Thymus (tissue), 11 donors: Measurements from ENCODE around the gene ZSCAN32. TPM values are rescaled to one million over a fixed set of nuclear protein-coding genes. Genes with fewer than 3 reads are reported as not detected.

Experiments used
- DNase-seq, 9 donors: peaks; one replicate each; pipeline ENCODE4 v3.0.0-alpha.2; 2013; ENCODE audit warnings: low spot score in 9 of 9, low read depth in 6 of 9, missing footprints in 1 of 9
- H3K27ac ChIP-seq, 2 donors: one replicate each; pipeline ENCODE4 v1.5.1; 2013; ENCODE audit warnings: control low read depth in 1 of 2, low read depth in 1 of 2, low read length in 1 of 2, mild to moderate bottlenecking in 1 of 2, moderate library complexity in 1 of 2
- H3K27me3 ChIP-seq, 2 donors: one replicate each; pipeline ENCODE4 v1.5.1; 2013; ENCODE audit warnings: low read length in 1 of 2; ENCODE audit not compliant: control insufficient read depth in 2 of 2, insufficient read depth in 1 of 2
- H3K36me3 ChIP-seq, 2 donors: one replicate each; pipeline ENCODE4 v1.5.1; 2013; ENCODE audit warnings: low read length in 1 of 2, mild to moderate bottlenecking in 1 of 2, moderate library complexity in 1 of 2; ENCODE audit not compliant: control insufficient read depth in 2 of 2, insufficient read depth in 2 of 2
- H3K4me1 ChIP-seq, 2 donors: one replicate each; pipeline ENCODE4 v1.5.1; 2013; ENCODE audit warnings: low read length in 2 of 2; ENCODE audit not compliant: control insufficient read depth in 2 of 2, insufficient read depth in 2 of 2
- H3K4me3 ChIP-seq, 2 donors: one replicate each; pipeline ENCODE4 v1.5.1; 2013; ENCODE audit warnings: low read length in 2 of 2, control low read depth in 1 of 2, mild to moderate bottlenecking in 1 of 2
- H3K9me3 ChIP-seq, 2 donors: one replicate each; pipeline ENCODE4 v1.5.1; 2013; ENCODE audit warnings: low read length in 1 of 2, mild to moderate bottlenecking in 1 of 2; ENCODE audit not compliant: control insufficient read depth in 2 of 2, insufficient read depth in 1 of 2
- WGBS: extraction: QIAGEN DNeasy Blood & Tissue Kit; methylation state at CpG from one replicate; pipeline ENCODE4 v1.1.7; 2013; 5-methylcytosine and 5-hydroxymethylcytosine counted together
- polyA plus RNA-seq: library from polyadenylated mRNA; stranded (reverse); fragments of 200-250 nt; gene quantifications from one replicate; pipeline ENCODE4 v1.2.3, GENCODE V29; 2013
- total RNA-seq: library from RNA; stranded (reverse); fragments of 120-200 nt; gene quantifications from one replicate; pipeline ENCODE4 v1.2.4, GENCODE V29; 2013
- donor health status: healthy.

Gene ZSCAN32
- total and polyA plus RNA-seq, 2 donors: 16.3 to 19.7 TPM

GRCh38 chr16:3346041-3346440 is 54.8 kb downstream of the ZSCAN32 start:
- Histone ChIP-seq H3K4me1 (peaks cover 0 to 4% of the 10 kb centered on the region in 2 donors), H3K36me3 (no peaks in the 10 kb centered on the region), H3K4me3 (no peak overlapping the region), H3K27ac (no peak overlapping the region), H3K27me3 (no peaks in the 10 kb centered on the region), H3K9me3 (peaks cover 0 to 10% of the 10 kb centered on the region in 2 donors)
- 92% methylated on average over 2 of the region's 2 CpGs for WGBS
- DNase-seq: no peak

Other genes starting within 250 kb of the ZSCAN32 start
- not detected for gene OR1F1, start 212.8 kb downstream of the ZSCAN32 start, total RNA-seq
- 0.02 TPM for gene OR1F1, start 212.8 kb downstream of the ZSCAN32 start, polyA plus RNA-seq
- 8.6 TPM for gene ZNF200, start 165.8 kb downstream of the ZSCAN32 start, total RNA-seq
- gene ZNF200, start 165.8 kb downstream of the ZSCAN32 start, polyA plus RNA-seq: 10.0 TPM
- gene MEFV, start 144.4 kb downstream of the ZSCAN32 start, total RNA-seq: 0.52 TPM
- gene MEFV, start 144.4 kb downstream of the ZSCAN32 start, polyA plus RNA-seq: 0.80 TPM
- gene ZNF263, start 117.5 kb downstream of the ZSCAN32 start, total RNA-seq: 30.2 TPM
- gene ZNF263, start 117.5 kb downstream of the ZSCAN32 start, polyA plus RNA-seq: 26.3 TPM
- 6.4 TPM for gene TIGD7, start 95.6 kb downstream of the ZSCAN32 start, total RNA-seq
- gene TIGD7, start 95.6 kb downstream of the ZSCAN32 start, polyA plus RNA-seq: 9.8 TPM
- 25.9 TPM for gene ZNF75A, start 95.5 kb downstream of the ZSCAN32 start, total RNA-seq
- gene ZNF75A, start 95.5 kb downstream of the ZSCAN32 start, polyA plus RNA-seq: 44.7 TPM
- gene OR2C1, start 45.1 kb downstream of the ZSCAN32 start, total RNA-seq: 0.14 TPM
- 0.21 TPM for gene OR2C1, start 45.1 kb downstream of the ZSCAN32 start, polyA plus RNA-seq
- gene ZNF174, start 211 bp upstream of the ZSCAN32 start, total RNA-seq: 9.0 TPM
- gene ZNF174, start 211 bp upstream of the ZSCAN32 start, polyA plus RNA-seq: 7.0 TPM
- gene ZNF597, start 42.5 kb upstream of the ZSCAN32 start, total RNA-seq: 2.5 TPM
- gene ZNF597, start 42.5 kb upstream of the ZSCAN32 start, polyA plus RNA-seq: 2.3 TPM
- gene NAA60, start 42.7 kb upstream of the ZSCAN32 start, total RNA-seq: 8.6 TPM
- 36.0 TPM for gene NAA60, start 42.7 kb upstream of the ZSCAN32 start, polyA plus RNA-seq
- not detected for gene C16orf90, start 94.5 kb upstream of the ZSCAN32 start, total RNA-seq
- gene C16orf90, start 94.5 kb upstream of the ZSCAN32 start, polyA plus RNA-seq: not detected
- 18.4 TPM for gene CLUAP1, start 100.0 kb upstream of the ZSCAN32 start, total RNA-seq
- gene CLUAP1, start 100.0 kb upstream of the ZSCAN32 start, polyA plus RNA-seq: 17.8 TPM
- 18.8 TPM for gene NLRC3, start 176.4 kb upstream of the ZSCAN32 start, total RNA-seq
- 11.9 TPM for gene NLRC3, start 176.4 kb upstream of the ZSCAN32 start, polyA plus RNA-seq
- 2.0 TPM for gene SLX4, start 210.6 kb upstream of the ZSCAN32 start, total RNA-seq
- gene SLX4, start 210.6 kb upstream of the ZSCAN32 start, polyA plus RNA-seq: 2.9 TPM